HL-60 (cell line): ENCODE data around the gene RBMS3.

Experiments
- CTCF ChIP-seq: IDR thresholded peaks from one replicate; pipeline ENCODE4 v1.5.1; 2011; ENCODE audit warnings: low read length, control low read depth, inconsistent platforms; ENCODE audit not compliant: insufficient read depth
- GABPA ChIP-seq: IDR thresholded peaks from 2 replicates; pipeline ENCODE4 v1.6.1; 2012; ENCODE audit warnings: low read depth
- POLR2AphosphoS5 ChIP-seq: IDR thresholded peaks from 2 replicates; pipeline ENCODE4 v1.6.1; 2012; ENCODE audit warnings: low read depth
- REST ChIP-seq: IDR thresholded peaks from 2 replicates; pipeline ENCODE4 v1.6.1; 2012; ENCODE audit warnings: low read depth; ENCODE audit not compliant: insufficient replicate concordance

DNA sequence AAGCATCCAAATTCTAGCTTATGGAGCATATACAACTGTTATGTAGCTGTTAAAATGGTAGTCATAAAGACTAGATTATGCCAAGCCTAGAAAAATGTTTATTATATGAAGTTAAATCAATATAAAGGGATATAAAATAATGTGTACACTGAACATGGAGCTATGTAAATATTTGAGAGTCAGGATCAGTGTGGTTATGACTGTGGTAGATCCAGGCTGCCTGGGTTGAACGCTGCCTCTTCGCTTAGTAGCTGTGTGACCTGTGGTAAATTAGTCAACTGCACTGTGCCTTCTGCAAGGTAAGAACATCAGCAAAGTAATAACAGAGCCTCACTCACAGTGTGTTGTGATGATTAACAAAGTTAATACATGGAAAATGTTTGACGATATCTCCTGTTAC is 212.2 kb downstream of the RBMS3 start:
- TF ChIP-seq POLR2AphosphoS5 (no peak), CTCF (no peak), GABPA (no peak), REST (no peak)
